ENCODE results near the gene SULF2.

SULF2 gene

GRCh38 chr20:47610945-47611250 is 174.4 kb downstream of the SULF2 start:
- no peaks in the 10 kb centered on the region for H3K27me3 ChIP-seq (ENCODE audit: control insufficient read depth in 1 of 2, insufficient read depth in 2 of 2, low read length in 2 of 2)
- peaks cover 0 to 19% of the 10 kb centered on the region in 2 donors for H3K4me1 ChIP-seq (ENCODE audit: control insufficient read depth in 1 of 2, insufficient read depth in 2 of 2, low read length in 2 of 2)
- H3K9me3 ChIP-seq (ENCODE audit: control insufficient read depth in 1 of 2, low read length in 2 of 2) = no peaks in the 10 kb centered on the region
- no peak overlapping the region for H3K4me3 ChIP-seq (ENCODE audit: low read depth in 1 of 2, low read length in 2 of 2)
- no peaks in the 10 kb centered on the region for H3K36me3 ChIP-seq (ENCODE audit: control insufficient read depth in 1 of 2, insufficient read depth in 2 of 2, low read length in 2 of 2)
- no peak overlapping the region for H3K27ac ChIP-seq (ENCODE audit: low read depth, low read length)
- no peak overlapping the region for H3K9ac ChIP-seq (ENCODE audit: low read depth in 1 of 2, low read length in 2 of 2)

GRCh38 chr20:47610247-47610944 is 174.9 kb downstream of the SULF2 start:
- H3K36me3 ChIP-seq (ENCODE audit: control insufficient read depth in 1 of 2, insufficient read depth in 2 of 2, low read length in 2 of 2) = no peaks in the 10 kb centered on the region
- H3K4me1 ChIP-seq (ENCODE audit: control insufficient read depth in 1 of 2, insufficient read depth in 2 of 2, low read length in 2 of 2) = peaks cover 0 to 23% of the 10 kb centered on the region in 2 donors
- no peaks in the 10 kb centered on the region for H3K9me3 ChIP-seq (ENCODE audit: control insufficient read depth in 1 of 2, low read length in 2 of 2)
- no peaks in the 10 kb centered on the region for H3K27me3 ChIP-seq (ENCODE audit: control insufficient read depth in 1 of 2, insufficient read depth in 2 of 2, low read length in 2 of 2)
- H3K9ac ChIP-seq (ENCODE audit: low read depth in 1 of 2, low read length in 2 of 2) = no peak overlapping the region
- no peak overlapping the region for H3K27ac ChIP-seq (ENCODE audit: low read depth, low read length)
- H3K4me3 ChIP-seq (ENCODE audit: low read depth in 1 of 2, low read length in 2 of 2) = no peak overlapping the region

DNA sequence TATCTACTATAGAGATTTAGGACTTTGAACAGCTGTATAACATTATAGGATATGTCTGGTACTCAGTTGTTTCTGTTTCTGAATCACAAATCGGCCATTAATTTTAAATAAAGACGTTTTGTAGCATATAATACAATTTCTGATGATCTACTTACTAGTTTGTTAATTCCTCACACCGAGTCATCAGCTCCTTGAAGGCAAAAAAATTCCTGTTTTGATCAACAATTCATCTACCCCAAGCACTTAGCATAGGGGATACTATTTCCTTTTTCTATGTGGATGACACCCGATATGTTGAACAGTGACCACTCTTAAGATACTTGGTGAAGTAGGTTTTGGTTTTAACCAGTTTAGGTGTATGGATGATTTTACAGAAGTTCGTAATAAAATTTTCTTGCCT is 176.3 kb downstream of the SULF2 start:
- peaks cover 3 to 23% of the 10 kb centered on the region in 2 donors for H3K4me1 ChIP-seq (ENCODE audit: control insufficient read depth in 1 of 2, insufficient read depth in 2 of 2, low read length in 2 of 2)

More for the DNA sequence above, 176.3 kb downstream of the SULF2 start:
- Histone ChIP-seq H3K36me3 (ENCODE audit: control insufficient read depth in 1 of 2, insufficient read depth in 2 of 2, low read length in 2 of 2) (no peaks in the 10 kb centered on the region), H3K4me3 (ENCODE audit: low read depth in 1 of 2, low read length in 2 of 2) (no peak overlapping the region), H3K9me3 (ENCODE audit: control insufficient read depth in 1 of 2, low read length in 2 of 2) (no peaks in the 10 kb centered on the region), H3K27me3 (ENCODE audit: control insufficient read depth in 1 of 2, insufficient read depth in 2 of 2, low read length in 2 of 2) (no peaks in the 10 kb centered on the region), H3K27ac (ENCODE audit: low read depth, low read length) (no peak overlapping the region), H3K9ac (ENCODE audit: low read depth in 1 of 2, low read length in 2 of 2) (no peak overlapping the region)
